Esophagus squamous epithelium (tissue), 4 donors: ENCODE results near the gene RGS12.

ENCODE experiments used
- CTCF ChIP-seq, 6 experiments: fragments of 450-650 bp in 4 of 6; fragments of 200-600 bp in 2 of 6; sonication (generic) in 2 of 6; IDR thresholded peaks; one replicate each; pipeline ENCODE4 v1.5.1; 2016 to 2019; ENCODE audit warnings: antibody characterized with exemption in 6 of 6, mild to moderate bottlenecking in 4 of 6, moderate library complexity in 4 of 6
- POLR2A ChIP-seq, 4 donors: fragments of 450-650 bp; IDR thresholded peaks; one replicate each; pipeline ENCODE4 v1.6.1; 2017; ENCODE audit warnings: antibody characterized with exemption in 4 of 4, mild to moderate bottlenecking in 4 of 4, moderate library complexity in 3 of 4

GRCh38 chr4:3256230-3257102, 36.4 kb upstream of the RGS12 start:
- no peak for TF ChIP-seq CTCF (IDR thresholded peaks at IDR 0.05)
- TF ChIP-seq POLR2A (IDR thresholded peaks at IDR 0.05), result no peak
